Heart left ventricle (tissue), 13 donors: ENCODE measurements around the gene ZMAT3.

Source experiments
- CTCF ChIP-seq, 12 donors: fragments of 200-600 bp; sonication (generic) in 4 of 12; IDR thresholded peaks; one replicate each; pipeline versions ENCODE4 v1.5.0 to v1.8.0; 2018 to 2022; ENCODE audit warnings: antibody characterized with exemption in 12 of 12, mild to moderate bottlenecking in 5 of 12
- POLR2A ChIP-seq, 2 donors: fragments of 450-650 bp; IDR thresholded peaks; one replicate each; pipeline ENCODE4 v1.6.1; 2017; ENCODE audit warnings: antibody characterized with exemption in 2 of 2, mild to moderate bottlenecking in 2 of 2, moderate library complexity in 2 of 2
- donor health status: ischemic (EF 13 %, LVEDD 7.1; RV severe dilation, severe dysfunction).
- donor health status: DM: no; HTN: yes; CAD: no.
- donor health status: DM: no; HTN: no; CAD: no.
- donor health status: ischemic (EF 25% LVEDD 6.9; RV normal size, moderate dysfunction).
- donor health status: ischemic (EF 25% LVEDD 5.7; RV mildly dilated, moderate dysfunction).
- donor health status: ischemic (EF 35%, LVEDD 5.7; RV mildly dilated, moderate dysfunction).
- donor health status: nonischemic (EF 11% LVEDD 7.7; RV severe dilation, severe dysfunction).
- donor health status: DM: yes; HTN: yes; CAD: no.
- donor health status: PGD.
- donor health status: ischemic (EF 29% LVEDD 5.4; RV normal size, mild dysfunction).
- donor health status: nonischemic (EF 23%, LVEDD 6.1; RV moderate dilation, normal function).

DNA sequence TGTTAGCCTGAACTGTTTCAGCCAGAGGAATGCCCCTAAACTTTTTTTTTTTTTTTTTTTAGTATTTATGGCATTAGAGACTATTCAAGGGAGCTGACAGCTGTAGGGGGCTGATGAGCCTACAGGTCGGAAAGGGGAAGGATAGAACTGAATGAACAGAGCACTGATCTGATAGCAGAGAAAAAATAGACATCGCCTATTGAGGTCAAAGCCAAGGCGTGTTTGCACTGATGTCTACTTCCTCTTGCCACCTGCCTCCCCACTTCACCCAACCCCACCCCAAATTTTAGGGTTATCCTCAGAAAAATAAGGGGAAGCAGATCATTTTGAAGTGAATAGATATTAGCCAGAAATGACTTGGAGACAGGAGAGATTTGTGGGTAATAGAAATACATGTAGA lies 3.0 kb upstream of the ZMAT3 start:
- TF ChIP-seq CTCF (IDR thresholded peaks at IDR 0.05) (no peak), POLR2A (IDR thresholded peaks at IDR 0.05) (no peak)
